ENCODE data around the gene PEX10.

DNA sequence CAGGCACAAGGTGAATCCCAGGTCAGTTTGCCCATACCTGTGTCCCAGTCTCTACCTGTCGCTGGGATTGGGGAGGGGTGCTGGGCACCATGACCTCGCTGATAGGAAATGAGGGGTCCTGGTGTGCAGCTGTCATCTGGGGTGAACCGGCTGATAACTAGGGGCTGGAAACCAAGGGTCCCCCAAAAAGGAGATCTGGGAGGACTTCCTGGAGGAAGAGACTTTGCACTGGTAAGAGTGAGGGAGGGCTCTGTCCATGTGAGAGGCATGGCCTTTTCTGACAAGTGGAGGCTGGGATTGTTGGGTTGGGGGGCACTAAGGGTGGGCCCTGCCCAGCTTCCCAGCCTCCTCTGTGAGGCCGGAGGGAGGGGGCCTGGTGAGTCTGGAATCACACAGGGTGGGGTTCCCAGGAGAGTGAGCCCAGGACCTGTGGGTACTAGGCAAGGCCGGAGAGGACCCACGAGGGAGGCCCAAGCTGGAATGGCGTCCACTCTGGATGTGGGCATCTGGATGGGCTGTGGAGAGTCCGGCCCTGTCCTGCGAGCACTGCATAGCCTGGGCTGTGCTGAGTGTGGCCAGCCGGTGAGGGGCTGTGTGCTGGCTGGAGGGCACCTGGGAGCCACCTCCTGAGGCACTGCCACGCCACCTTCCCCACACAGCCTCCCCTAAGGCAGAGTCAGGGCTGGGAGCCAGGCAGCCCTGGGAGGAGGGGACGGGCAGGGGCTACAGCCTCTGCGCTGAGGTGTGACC is 4.9 kb upstream of the PEX10 start:
- no peak for TF ChIP-seq EZH2phosphoT487 (IDR thresholded peaks at IDR 0.05; ENCODE audit: low read depth, severe bottlenecking, unreplicated experiment)
- TF ChIP-seq, protein P1, sequence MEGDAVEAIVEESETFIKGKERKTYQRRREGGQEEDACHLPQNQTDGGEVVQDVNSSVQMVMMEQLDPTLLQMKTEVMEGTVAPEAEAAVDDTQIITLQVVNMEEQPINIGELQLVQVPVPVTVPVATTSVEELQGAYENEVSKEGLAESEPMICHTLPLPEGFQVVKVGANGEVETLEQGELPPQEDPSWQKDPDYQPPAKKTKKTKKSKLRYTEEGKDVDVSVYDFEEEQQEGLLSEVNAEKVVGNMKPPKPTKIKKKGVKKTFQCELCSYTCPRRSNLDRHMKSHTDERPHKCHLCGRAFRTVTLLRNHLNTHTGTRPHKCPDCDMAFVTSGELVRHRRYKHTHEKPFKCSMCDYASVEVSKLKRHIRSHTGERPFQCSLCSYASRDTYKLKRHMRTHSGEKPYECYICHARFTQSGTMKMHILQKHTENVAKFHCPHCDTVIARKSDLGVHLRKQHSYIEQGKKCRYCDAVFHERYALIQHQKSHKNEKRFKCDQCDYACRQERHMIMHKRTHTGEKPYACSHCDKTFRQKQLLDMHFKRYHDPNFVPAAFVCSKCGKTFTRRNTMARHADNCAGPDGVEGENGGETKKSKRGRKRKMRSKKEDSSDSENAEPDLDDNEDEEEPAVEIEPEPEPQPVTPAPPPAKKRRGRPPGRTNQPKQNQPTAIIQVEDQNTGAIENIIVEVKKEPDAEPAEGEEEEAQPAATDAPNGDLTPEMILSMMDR (IDR thresholded peaks at IDR 0.05; ENCODE audit: poor library complexity) = no peak
- TF ChIP-seq EZH2 (IDR thresholded peaks at IDR 0.05; ENCODE audit: borderline replicate concordance) = no peak

All from hepatocyte (in vitro differentiated cells).